Measurements from ENCODE around the gene CACFD1. TPM values are rescaled to one million over a fixed set of nuclear protein-coding genes. Genes with fewer than 3 reads are reported as not detected.
A peak's percentile ranks its signal among the peaks of the same experiment; 100 is the strongest.

The CACFD1 gene
- total RNA-seq, 1 donor from 2014 or later = 42.6 TPM

DNA sequence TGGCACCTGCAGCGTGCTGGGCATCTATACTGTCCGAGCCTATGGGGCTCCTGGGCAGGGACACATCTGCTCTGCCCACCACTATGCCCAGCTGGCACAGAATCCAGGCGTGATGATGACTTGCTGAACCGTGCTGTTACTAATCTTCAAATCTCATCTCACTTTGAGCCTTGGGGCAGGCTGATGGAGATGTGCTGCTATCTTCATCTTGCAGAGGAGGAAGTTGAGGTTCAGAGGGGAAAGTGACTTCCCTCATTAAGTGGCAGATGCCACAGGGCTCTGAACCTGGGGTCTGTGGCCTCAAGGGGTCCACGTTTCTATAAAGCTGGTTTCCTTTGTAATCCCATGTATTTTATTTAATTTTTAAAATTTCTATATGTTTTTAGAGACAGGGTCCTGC lies 14.4 kb downstream of the CACFD1 start:
- no peak for DNase-seq (ENCODE audit: low read depth, low spot score)
- peaks cover 2% of the 10 kb centered on the region for H3K27me3 Mint-ChIP-seq (ENCODE audit: low read depth)
- no peak for TF ChIP-seq CTCF (conservative IDR thresholded peaks at IDR 0.05)
- peaks cover 9% of the 10 kb centered on the region for H3K4me1 Mint-ChIP-seq
- H3K27ac Mint-ChIP-seq (ENCODE audit: unreplicated experiment) = no peak overlapping the region
- H3K36me3 Mint-ChIP-seq (ENCODE audit: low read depth) = no peaks in the 10 kb centered on the region
- peak overlapping the region; percentile 19 for H3K4me3 Mint-ChIP-seq
- no peaks in the 10 kb centered on the region for H3K9me3 Mint-ChIP-seq

GRCh38 chr9:133474853-133475252 lies 15.1 kb downstream of the CACFD1 start:
- Mint-ChIP-seq H3K36me3 (ENCODE audit: low read depth) (no peaks in the 10 kb centered on the region), H3K4me1 (peaks cover 14% of the 10 kb centered on the region), H3K4me3 (no peak overlapping the region), H3K9me3 (no peaks in the 10 kb centered on the region), H3K27ac (ENCODE audit: unreplicated experiment) (no peak overlapping the region), H3K27me3 (ENCODE audit: low read depth) (peaks cover 2% of the 10 kb centered on the region)
- TF ChIP-seq CTCF (conservative IDR thresholded peaks at IDR 0.05) = no peak
- no peak for DNase-seq (ENCODE audit: low read depth, low spot score)

DNA sequence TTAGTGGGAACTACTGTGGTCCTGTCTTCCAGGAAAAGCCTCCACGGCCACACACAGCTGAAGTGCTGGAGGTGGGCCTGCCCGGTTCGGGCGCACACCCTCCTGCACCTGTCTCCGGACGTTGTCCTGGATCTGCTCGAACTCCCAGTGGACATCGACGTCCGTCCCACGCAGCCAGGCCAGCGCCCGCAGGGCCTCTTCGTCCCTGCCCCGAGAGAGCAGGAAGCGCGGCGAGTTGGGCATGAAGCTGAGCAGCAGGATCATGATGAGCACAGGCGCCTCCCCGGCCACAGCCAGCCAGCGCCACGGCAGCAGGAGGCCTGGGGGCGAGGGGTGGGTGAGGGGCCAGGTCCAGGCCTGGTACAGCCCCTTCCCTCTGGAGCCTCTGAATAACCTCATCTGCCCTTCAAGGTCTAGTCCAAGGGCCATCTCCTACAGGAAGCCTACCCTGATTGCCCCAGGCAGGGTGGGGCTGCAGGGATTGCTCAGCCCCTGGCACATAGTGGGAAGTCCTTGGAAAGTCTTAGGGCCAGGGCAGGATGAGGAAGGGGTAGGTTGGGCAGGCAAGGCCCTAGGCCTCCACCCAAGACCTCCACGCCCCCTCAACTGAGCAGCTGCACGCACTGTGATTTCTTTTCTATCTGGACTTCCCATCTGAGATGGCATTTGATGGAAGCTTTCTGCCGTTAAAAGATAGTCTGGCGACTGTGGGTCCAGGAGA lies 15.7 kb downstream of the CACFD1 start:
- Mint-ChIP-seq H3K27ac (ENCODE audit: unreplicated experiment) (no peak overlapping the region), H3K36me3 (ENCODE audit: low read depth) (no peaks in the 10 kb centered on the region), H3K9me3 (no peaks in the 10 kb centered on the region), H3K27me3 (ENCODE audit: low read depth) (peaks cover 2% of the 10 kb centered on the region), H3K4me1 (peaks cover 17% of the 10 kb centered on the region), H3K4me3 (peak overlapping the region; percentile 62)
- DNase-seq (ENCODE audit: low read depth, low spot score) = no peak
- no peak for TF ChIP-seq CTCF (conservative IDR thresholded peaks at IDR 0.05)

DNA sequence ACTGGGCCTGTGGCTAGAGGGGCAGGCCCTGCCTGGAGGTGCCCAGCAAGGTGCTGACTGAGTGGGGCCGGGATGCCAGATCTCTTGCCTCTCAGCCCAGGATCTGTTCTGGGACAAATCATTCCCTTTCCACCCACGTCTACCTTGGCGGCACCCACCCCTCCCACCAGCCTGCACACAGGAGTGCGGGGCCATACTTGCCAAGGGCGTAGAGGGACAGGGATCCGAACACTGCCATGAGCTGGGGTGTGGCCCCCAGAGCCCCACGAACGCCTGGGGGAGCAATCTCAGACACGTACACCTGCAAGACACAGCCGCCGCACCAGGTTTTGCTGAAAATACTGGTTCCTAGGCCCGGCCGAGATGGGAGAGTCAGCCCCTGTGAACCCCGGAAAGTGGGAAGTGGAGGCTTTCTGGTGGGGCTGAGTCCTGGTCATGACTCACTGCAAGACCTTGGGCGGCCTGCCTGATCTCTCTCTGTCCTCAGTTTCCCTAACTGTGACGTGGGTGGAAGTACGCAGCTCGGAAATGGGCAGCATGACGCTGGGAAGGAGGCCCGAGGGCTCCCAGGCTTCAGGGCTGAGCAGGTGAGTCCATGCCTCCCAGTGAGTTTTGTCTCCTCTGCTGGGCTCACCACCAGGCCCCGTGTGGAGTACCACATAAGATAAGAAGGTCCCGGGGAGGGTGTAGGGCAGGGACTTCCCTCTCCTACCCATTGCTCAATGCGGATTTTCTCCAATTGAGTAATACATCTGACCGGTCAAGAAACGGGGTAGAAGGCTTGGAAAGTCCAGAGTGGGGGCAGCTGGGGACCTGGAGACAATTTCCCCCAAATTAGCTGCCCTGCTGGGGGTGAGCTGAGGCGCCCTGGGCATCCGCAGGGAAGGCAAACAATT lies 16.5 kb downstream of the CACFD1 start:
- no peaks in the 10 kb centered on the region for H3K36me3 Mint-ChIP-seq (ENCODE audit: low read depth)
- H3K4me3 Mint-ChIP-seq = peak overlapping the region; percentile 62
- H3K9me3 Mint-ChIP-seq = no peaks in the 10 kb centered on the region
- no peak for DNase-seq (ENCODE audit: low read depth, low spot score)
- TF ChIP-seq CTCF (conservative IDR thresholded peaks at IDR 0.05) = no peak
- peaks cover 17% of the 10 kb centered on the region for H3K4me1 Mint-ChIP-seq
- no peak overlapping the region for H3K27ac Mint-ChIP-seq (ENCODE audit: unreplicated experiment)
- no peaks in the 10 kb centered on the region for H3K27me3 Mint-ChIP-seq (ENCODE audit: low read depth)

DNA sequence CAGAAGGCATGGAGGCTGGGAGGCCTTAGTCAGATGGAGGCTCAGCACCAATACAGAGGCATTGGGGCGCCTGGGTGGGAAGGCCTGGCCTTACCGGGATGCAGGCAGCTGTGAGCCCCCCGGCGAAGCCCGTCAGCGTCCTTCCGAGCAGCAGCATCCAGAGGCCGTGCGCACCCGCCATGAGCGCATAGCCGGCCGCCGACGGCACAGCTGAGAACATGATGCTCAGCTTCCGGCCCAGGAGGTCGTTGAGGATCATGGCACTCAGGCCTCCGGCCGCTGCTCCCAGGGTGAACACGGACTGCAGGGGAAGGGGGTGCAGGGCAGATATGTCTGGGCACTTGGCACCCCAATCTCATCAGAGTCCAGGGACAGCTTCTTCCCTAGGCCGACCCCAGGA lies 17.2 kb downstream of the CACFD1 start:
- H3K36me3 Mint-ChIP-seq (ENCODE audit: low read depth) = no peaks in the 10 kb centered on the region
- no peaks in the 10 kb centered on the region for H3K9me3 Mint-ChIP-seq
- no peak overlapping the region for H3K27ac Mint-ChIP-seq (ENCODE audit: unreplicated experiment)
- peaks cover 17% of the 10 kb centered on the region for H3K4me1 Mint-ChIP-seq
- no peak for DNase-seq (ENCODE audit: low read depth, low spot score)
- TF ChIP-seq CTCF (conservative IDR thresholded peaks at IDR 0.05) = no peak
- H3K27me3 Mint-ChIP-seq (ENCODE audit: low read depth) = no peaks in the 10 kb centered on the region
- H3K4me3 Mint-ChIP-seq = peak overlapping the region; percentile 62
